NCI-H2029 treated with DMSO at 0.1 percent for 48 hours (cell line): ENCODE measurements around the gene STX2.
A peak's percentile ranks its signal among the peaks of the same experiment; 100 is the strongest.
"Not testable (repeated sequence)": the region's sequence is repeated elsewhere in the genome, so short reads cannot be mapped to it uniquely, and the experiment has no call there.

ENCODE experiments used
- DNase-seq: peaks from one replicate; lab custom pipeline; 2025; lab: John Stamatoyannopoulos, UW

Gene STX2

GRCh38 chr12:130764475-130765185, 74.4 kb downstream of the STX2 start:
- no peak for DNase-seq

GRCh38 chr12:130764073-130764472, 75.0 kb downstream of the STX2 start:
- DNase-seq: no peak

GRCh38 chr12:130762319-130762675, 76.8 kb downstream of the STX2 start:
- DNase-seq: no peak

- no peak for DNase-seq
Measured at GRCh38 chr12:130761537-130762318, 77.3 kb downstream of the STX2 start.

- DNase-seq: no peak
Measured at GRCh38 chr12:130754234-130754901, 84.7 kb downstream of the STX2 start.

- no peak for DNase-seq
Measured at GRCh38 chr12:130752692-130753230, 86.3 kb downstream of the STX2 start.

- DNase-seq: not testable (repeated sequence)
Measured at GRCh38 chr12:130752037-130752436, 87.0 kb downstream of the STX2 start.

- DNase-seq: no peak
Measured at GRCh38 chr12:130748786-130749185, 90.3 kb downstream of the STX2 start.

- peak; percentile 58 for DNase-seq
Measured at GRCh38 chr12:130747867-130748740, 90.9 kb downstream of the STX2 start.

GRCh38 chr12:130746546-130746945, 92.5 kb downstream of the STX2 start:
- DNase-seq: no peak

GRCh38 chr12:130745921-130746320, 93.1 kb downstream of the STX2 start:
- no peak for DNase-seq

GRCh38 chr12:130744274-130744673, 94.8 kb downstream of the STX2 start:
- no peak for DNase-seq

- DNase-seq: no peak
Measured at GRCh38 chr12:130743606-130744005, 95.4 kb downstream of the STX2 start.

- no peak for DNase-seq
Measured at GRCh38 chr12:130743176-130743575, 95.9 kb downstream of the STX2 start.

GRCh38 chr12:130742716-130743115, 96.3 kb downstream of the STX2 start:
- DNase-seq: no peak

GRCh38 chr12:130742112-130742511, 96.9 kb downstream of the STX2 start:
- no peak for DNase-seq
